K562 (cell line): ENCODE data around the gene PIK3AP1.

ENCODE experiments used
- BRCA1 ChIP-seq, 2 experiments: fragments of 450-650 bp in 1 of 2; sonication (generic) in 1 of 2; formaldehyde crosslinking in 1 of 2; IDR thresholded peaks; 2 replicates each; pipeline versions ENCODE4 v1.5.0 to v1.6.1; 2017 to 2020; ENCODE audit warnings: mild to moderate bottlenecking in 1 of 2, missing genetic modification reagents in 1 of 2
- ZNF3 ChIP-seq: fragments of 250-450 bp; sonication (Bioruptor Pico); IDR thresholded peaks from 2 replicates; pipeline ENCODE4 v1.5.0; 2021; ENCODE audit warnings: mild to moderate bottlenecking, moderate library complexity

DNA sequence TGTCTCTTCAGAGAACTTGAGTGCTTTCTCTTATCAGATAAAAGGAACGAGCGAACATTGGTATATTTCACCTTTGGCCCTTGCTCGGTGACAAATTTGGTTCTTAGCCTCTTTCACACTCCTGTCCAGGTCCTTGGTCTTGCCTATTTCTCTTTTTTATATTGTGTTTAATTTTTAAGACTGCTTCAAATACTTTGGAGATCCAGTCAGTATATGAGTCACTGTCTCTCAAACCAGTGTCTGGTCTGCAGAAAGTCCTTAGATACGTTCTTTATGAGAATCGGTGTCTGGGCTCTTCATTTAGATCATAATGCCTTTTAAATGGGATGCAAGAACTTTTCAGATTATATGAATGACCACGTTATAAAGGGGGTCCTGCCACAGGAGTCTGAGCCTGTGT lies 55.0 kb downstream of the PIK3AP1 start:
- TF ChIP-seq BRCA1 (IDR thresholded peaks at IDR 0.05) (no peak), BRCA1 (CRISPR knock-in tag; IDR thresholded peaks at IDR 0.05) (no peak), ZNF3 (no peak)
